GM18499 (cell line): ENCODE results near the gene CASP8AP2.
"Not testable (repeated sequence)": the region's sequence is repeated elsewhere in the genome, so short reads cannot be mapped to it uniquely, and the experiment has no call there.

Experiments
- ATAC-seq: cut with Tn5 transposase; IDR thresholded peaks from one replicate; pipeline ENCODE4 v1.9.1; 2021; ENCODE audit warnings: moderate number of reproducible peaks; ENCODE audit not compliant: insufficient read depth, unreplicated experiment

CASP8AP2 gene

GRCh38 chr6:89819336-89820130 lies 10.1 kb upstream of the CASP8AP2 start, which contains the start of gene MDN1:
TSS of gene MDN1 (minus strand) at chr6:89819794. CDS start at chr6:89819607, 187 bp downstream.
- peak; percentile 68 for ATAC-seq

- no peak for ATAC-seq
Measured at GRCh38 chr6:89826029-89826528, 3.6 kb upstream of the CASP8AP2 start.

- ATAC-seq: not testable (repeated sequence)
Measured at GRCh38 chr6:89828475-89828987, 1.1 kb upstream of the CASP8AP2 start.

DNA sequence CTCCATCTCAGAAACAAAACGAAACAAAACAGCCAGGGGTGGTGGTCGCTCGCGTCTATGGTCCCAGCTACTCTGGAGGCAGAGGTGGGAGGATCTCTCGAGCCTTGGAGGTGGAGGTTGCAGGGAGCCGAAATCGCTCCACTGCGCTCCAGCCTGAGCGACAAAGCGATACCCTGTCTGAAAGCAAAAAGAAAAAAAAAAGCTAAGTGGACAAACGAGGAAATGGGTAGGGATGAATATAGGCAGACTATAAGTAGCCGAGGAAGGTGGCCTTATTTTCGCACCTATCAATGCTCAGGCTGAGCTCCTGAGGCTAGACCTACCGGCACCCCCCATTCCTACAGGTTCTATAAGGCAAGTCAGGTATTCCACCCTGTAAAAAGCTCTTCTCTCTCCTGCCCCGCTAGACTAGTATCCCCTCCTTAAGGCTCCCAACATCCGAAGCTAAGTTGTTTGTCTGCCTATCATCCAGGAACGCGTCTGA lies 650 bp upstream of the CASP8AP2 start:
- ATAC-seq: peak; percentile 30

GRCh38 chr6:89830170-89830809 lies 610 bp downstream of the CASP8AP2 start:
- no peak for ATAC-seq

DNA sequence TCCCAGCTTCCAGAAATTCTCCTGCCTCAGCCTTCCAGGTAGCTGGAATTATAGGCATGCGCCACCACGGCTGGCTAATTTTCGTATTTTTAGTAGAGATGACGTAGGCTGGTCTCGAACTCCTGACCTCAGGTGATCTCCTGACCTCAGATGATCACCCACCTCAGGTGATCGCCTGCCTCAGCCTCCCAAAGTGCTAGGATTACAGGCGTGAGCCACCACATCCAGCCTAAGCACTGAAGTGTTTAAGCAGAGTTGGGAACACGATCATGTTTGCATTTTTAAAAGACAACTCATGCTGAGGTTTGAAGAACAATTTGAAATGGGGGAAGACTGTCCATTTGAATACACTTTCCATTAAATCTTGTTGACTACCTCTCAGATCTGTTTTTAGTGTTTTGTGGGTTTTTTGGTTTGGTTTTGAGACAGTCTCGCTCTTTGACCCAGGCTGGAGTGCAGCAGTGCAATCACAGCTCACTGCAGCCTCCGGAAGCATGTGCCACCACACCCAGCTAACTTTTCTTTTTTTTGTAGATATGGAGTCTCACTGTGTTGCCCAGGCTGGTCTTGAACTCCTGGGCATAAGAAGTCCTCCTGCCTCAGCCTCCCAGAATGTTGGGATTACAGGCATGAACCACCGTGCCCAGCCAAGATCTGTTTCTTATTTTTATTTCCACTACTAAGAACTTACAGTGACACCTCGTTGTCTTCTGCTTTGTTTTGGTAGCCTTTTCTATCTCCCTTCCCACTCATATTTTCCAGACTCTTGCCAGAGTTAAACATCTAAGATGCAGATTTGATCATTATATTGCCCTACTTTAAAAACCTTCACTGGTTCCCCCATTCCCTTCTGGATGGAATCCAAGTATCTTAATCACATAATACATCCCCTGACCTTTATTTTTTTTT lies 5.5 kb downstream of the CASP8AP2 start:
- ATAC-seq: peak; percentile 99

DNA sequence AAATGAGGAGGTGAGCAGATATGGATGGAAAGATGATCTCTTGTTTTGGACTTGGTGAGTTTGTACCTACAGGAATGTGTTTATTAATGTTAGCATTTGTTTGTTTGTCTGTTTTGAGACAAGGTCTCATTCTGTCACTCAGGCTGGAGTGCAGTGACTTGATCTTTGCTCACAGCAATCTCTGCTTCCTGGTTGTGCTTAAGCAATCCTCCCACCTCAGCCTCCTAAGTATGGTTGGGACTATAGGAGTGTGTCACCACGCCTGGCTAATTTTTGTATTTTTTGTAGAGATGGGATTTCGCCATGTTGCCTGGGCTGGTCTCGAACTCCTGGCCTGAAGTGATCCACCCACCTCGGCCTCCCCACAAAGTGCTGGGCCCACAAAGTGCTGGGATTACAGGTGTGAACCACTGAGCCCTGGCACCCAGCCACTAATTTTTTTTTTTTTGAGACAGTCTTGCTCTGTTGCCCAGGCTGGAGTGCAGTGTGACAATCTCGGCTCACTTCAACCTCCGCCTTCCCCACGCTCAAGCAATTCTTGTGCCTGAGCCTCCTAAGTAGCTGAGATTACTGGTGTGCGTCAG lies 7.1 kb downstream of the CASP8AP2 start:
- ATAC-seq: no peak

GRCh38 chr6:89840538-89840937 lies 10.9 kb downstream of the CASP8AP2 start:
- no peak for ATAC-seq

DNA sequence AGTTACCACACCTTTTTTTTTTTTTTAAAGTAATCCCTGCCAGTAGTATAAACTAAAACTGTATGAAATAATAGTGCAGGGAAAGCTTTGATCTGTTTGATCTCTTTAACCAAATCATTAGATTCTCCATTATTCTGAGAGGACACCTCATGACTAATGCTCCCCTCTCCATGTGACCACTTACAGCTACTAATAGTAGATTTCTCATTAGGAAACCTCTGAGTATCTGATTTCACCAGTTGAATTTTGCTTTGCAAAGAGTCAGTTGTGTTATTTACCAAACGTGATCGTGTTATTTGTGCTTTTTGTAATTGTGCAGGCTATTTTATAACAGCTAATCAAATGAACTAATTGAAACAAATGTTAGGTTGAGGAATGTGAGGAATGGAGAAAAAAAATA lies 12.5 kb downstream of the CASP8AP2 start:
- ATAC-seq: no peak

DNA sequence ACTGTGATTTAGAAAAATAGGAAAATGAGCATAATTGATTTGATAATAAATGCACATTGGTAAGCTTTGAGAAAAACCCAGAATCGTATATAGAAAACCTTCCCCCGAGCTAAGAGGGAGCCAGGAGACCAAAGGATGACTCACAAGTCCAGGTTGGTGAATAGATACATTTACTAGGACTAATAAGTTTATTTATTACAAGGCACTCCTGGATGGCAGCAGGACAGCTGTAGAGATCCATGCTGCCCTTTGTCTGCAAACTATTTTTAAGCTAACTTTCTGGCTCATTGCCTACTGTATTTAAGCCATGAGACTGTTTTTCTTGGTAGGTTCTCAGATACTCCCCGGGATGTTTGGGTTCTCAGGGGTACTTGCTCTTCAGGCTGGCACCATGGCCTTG lies 13.4 kb downstream of the CASP8AP2 start:
- ATAC-seq: no peak

DNA sequence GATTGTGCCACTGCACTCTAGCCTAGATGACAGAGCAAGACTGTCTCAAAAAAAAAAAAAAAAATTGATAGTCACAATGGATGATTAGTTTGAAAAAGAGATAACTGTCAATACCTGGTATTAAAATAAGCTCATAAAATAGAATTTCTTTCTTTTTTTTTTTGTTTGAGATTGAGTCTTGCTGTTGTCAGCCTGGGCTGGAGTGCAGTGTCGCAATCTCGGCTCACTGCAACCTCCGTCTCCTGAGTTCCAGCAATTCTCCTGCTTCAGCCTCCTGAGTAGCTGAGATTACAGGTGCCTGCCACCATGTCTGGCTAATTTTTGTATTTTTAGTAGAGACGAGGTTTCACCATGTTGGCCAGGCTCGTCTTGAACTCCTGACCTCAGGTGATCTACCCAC lies 17.8 kb downstream of the CASP8AP2 start:
- not testable (repeated sequence) for ATAC-seq

DNA sequence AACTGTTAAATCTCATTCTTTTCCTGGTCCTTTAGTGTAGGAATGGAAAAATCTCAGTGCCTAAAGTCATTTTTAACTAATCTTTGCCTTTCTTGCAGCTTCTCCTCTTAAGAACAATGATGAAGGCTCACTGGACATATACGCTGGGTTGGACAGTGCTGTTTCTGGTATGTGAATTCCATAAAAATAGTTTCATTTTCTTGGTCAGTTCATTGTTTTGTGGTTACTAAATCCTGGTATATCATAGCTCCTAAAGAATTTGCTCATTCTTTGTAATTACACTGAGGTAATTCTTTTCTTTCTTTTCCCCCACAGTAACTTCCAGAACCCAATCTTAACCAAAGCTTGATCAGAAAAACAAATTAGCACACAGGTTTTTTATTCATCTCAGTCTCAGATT lies 23.4 kb downstream of the CASP8AP2 start:
- no peak for ATAC-seq

DNA sequence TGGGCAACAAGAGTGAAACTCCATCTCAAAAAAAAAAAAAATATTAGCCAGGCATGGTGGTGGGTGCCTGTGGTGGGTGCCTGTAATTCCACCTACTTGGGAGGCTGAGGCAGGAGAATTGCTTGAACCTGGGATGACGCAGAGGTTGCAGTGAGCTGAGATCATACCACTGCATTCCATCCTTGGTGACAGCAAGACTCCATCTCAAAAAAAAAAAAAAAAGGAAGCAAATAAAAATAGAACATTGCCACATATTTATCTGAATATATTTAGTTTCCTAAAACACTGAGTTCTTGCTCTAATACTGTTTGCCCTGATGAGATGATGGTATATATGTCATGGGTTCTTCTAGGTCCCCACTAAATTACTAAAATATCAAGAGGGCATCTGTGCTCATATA lies 28.4 kb downstream of the CASP8AP2 start:
- no peak for ATAC-seq

- ATAC-seq: no peak
Measured at GRCh38 chr6:89859744-89860143, 30.1 kb downstream of the CASP8AP2 start.

GRCh38 chr6:89862273-89862672 lies 32.6 kb downstream of the CASP8AP2 start:
- ATAC-seq: no peak

DNA sequence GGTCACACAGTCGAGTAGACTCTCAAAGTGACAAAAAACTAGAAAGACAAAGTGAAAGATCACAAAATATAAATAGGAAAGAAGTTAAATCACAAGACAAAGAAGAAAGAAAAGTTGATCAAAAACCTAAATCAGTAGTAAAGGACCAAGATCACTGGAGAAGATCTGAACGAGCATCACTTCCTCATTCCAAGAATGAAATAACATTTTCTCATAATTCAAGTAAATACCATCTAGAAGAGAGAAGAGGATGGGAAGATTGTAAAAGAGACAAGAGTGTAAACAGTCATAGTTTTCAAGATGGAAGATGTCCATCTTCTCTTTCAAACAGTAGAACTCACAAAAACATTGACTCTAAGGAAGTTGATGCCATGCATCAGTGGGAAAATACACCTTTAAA lies 33.0 kb downstream of the CASP8AP2 start:
- ATAC-seq: no peak

DNA sequence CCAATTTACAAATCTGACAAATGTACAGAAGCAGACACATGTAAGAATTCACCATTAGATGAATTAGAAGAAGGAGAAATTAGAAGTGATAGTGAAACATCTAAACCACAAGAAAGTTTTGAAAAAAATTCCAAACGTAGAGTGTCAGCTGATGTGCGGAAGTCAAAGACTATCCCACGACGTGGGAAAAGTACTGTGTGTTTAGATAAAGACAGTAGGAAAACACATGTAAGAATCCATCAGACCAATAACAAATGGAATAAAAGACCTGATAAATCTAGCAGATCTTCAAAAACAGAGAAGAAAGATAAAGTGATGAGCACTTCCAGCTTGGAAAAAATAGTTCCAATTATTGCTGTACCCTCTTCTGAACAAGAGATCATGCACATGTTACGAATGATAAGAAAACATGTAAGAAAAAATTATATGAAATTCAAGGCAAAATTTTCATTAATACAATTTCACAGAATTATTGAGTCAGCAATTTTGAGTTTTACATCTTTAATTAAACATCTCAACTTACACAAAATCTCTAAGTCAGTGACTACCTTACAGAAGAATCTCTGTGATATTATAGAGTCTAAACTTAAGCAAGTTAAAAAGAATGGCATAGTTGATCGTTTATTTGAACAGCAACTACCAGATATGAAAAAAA lies 36.5 kb downstream of the CASP8AP2 start:
- ATAC-seq: no peak

DNA sequence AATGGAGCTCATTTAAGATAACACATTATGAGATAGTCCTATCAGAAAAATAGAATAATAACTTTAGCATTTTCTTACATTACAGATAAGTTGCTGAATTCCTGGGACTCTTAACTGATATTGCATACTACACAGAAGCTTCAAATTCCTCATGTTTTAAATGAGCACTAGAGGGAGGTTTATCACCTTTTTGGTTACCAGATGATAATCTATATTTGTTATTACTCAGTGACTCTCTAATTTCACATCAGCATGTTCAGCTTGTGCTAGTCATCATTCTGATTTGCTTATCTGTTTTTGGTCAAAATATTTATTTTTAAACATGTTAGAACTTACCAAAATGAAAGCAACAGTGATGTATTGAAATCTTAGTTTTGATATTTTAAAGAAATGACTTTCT lies 44.0 kb downstream of the CASP8AP2 start:
- no peak for ATAC-seq

GRCh38 chr6:89874438-89874837 lies 44.8 kb downstream of the CASP8AP2 start:
- ATAC-seq: no peak
